HK-2 (cell line): ENCODE data around the gene TREML2.
"Not testable (repeated sequence)": the region's sequence is repeated elsewhere in the genome, so short reads cannot be mapped to it uniquely, and the experiment has no call there.

Experiments
- DNase-seq: peaks from one replicate; pipeline ENCODE4 v3.0.0-alpha.2; 2018; ENCODE audit not compliant: unreplicated experiment

TREML2 gene

DNA sequence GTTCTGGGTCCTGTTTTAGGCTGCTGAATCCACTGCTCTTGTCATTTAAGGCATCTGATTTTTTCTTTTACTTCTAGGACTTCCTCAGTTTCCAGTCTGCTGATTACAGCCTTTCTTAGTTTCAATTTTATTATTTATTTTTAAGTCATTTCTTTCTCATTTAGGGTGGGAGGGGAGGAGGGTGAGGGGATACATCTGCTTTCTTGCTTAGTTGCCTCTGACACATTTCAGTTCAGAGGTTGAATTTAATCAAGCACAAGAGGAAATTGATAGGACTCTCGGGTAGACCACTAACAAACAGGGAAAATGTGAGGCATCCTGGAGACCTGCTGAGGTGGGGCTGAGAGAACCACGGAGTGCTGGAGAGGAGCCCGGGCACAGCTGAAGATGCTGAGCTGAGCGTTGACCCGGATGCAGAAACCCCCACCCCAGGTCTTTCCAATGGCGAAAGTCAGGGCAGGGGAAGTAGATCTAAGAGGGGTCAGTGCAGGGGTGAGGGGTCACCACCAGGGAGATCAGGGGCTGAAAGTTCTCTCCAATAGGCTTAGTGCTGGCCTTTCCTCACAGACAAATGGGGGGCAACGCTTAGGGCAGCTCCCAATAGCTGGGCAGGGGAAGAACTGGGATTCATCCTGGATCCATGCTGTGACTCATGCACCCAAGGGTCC is 7.6 kb upstream of the TREML2 start:
- no peak for DNase-seq

DNA sequence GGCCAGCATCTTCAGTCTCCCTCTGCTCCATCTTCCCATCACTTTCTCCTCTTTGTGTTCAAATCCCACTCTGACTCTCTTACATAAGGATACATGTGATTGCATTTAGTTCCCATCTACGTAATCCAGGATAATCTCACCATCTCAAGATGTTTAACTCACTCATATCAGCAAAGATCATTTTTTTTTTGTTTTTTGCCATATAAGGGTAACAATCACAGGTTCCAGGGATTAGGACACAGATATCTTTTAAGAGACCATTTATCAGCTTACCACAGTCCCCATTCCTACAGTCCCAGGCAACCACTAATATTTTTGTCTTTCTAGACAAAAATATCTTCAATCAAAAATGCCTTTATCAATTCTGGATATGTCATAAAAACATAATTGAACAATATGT is 3.2 kb upstream of the TREML2 start:
- DNase-seq: no peak

DNA sequence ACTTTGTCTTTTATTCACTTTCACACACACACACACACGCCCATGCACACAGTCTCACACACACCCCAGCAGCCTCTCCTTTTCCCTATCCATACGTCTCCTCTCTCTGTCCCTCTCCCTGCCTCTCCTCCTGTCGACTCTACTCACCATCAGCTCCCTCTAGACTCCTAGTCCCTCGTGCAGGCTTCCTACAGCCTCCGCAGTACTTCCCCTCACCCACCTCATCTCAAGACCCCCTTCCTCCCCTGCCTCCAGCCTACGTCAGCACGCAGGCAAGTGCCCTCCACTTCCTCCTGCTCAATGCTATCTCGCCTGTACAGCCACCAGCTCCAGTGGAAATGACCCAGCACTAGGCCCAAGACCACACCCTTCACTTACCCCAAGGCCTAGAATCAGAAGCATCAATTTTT is 820 bp upstream of the TREML2 start:
- DNase-seq: no peak

DNA sequence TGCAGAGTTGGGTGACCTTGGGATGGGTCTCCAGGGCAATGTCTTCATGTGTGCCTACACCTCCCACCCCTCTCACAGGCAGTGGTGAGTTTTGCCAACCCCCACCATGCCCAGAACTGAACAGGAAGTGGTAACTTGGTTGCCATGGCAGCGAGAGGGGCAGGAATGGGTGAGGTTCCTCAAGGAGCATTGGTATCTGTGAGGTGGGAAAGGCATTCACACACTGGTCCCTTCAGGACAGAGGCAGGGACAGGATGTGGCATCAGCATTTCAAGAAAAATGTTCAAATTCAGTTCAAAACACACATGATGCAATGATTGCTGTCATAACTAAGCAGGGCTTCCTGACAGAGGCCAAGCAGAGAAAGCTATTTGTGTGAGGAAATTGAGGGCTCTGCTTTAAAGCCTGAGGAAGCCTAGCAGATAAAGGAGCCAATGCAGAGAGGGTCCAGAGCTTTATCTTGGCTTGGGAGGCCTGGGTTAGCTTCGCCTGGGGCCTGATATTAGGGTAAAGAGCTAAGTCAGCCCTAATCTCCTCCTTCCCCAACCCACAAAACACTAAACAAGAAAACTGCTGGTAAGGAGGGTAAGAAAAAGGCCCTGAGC is 551 bp downstream of the TREML2 start:
- DNase-seq: peak; percentile 21

DNA sequence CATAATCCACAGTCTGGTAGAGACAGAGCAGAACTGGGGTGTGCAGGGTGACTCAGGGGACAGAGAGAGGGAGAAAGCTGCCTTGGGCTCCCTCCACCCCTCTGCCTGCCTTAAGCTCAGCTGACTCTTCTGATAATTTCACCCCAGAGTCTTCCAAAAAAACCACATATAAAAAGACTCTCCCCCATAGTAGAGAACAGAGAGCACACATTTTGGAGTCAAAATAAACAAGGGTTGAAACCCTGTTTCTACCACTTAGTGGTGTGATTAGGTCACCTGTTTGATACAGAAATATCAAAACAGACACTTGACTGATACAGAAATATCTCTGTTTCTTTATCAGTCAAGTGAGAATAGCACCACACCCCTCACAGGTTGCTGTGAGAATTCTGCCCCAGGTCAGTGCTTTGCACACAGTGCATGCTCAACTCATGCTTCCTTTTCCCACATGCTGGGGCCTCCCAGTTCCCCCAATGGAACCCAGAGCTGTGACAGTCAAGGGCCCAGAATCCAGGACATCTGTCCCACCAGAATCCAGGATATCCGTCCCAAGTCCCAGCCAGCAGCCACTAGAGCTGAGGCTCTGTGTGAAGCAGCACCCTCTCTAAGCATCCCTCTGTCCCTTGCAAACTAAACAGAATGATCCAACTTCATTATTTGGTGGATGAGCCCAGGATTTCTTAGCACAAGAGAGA is 1.2 kb downstream of the TREML2 start:
- no peak for DNase-seq

- DNase-seq: no peak
Measured at GRCh38 chr6:41197234-41197633, 3.7 kb downstream of the TREML2 start.

GRCh38 chr6:41194386-41194785 is 6.6 kb downstream of the TREML2 start:
- no peak for DNase-seq

DNA sequence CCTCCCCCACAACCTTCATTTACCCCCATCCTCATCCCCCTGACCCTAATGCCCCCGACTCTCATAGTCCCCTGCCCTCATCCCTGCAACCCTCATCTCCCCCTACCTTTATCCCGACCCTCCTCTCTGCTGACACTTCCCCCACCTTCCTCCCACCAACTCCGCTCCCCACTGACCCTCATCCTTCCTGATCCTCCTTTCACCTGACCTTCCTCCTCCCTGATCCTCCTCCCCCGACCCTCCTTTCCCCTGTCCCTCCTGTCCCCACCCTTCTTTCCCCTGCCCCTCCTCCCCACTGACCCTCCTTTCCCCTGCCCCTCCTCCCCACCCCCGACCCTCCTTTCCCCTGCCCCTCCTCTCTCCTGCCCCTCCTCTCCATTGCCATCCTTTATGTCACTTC is 7.1 kb downstream of the TREML2 start:
- no peak for DNase-seq

DNA sequence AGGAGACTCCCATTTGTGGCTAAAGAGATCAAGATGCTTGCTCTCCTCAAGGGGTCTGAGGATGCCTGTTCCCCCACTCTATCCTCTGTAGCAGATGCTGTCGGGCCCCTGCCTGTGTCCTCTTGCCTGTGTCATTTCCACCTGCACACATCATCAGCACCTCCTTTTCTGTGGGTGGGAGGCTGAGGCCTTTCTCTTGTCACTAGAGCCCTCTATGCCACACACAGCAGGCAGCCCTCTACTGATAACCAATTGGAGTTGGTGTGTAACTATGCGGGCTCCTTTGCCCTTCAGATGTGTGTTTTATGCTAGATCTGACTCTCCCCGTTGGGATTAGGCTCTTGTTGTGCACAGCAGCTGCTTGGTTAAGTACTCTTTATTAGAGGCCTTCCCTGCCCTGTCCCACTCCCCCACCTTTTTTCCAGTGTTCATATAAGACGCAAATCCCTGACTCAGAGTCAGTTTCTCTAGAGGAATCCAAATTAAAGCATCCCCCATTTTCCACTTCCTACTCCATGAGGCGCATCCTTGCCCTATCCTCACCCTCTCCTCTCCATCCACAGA is 7.7 kb downstream of the TREML2 start:
- no peak for DNase-seq

- no peak for DNase-seq
Measured at GRCh38 chr6:41191569-41191968, 9.4 kb downstream of the TREML2 start.

DNA sequence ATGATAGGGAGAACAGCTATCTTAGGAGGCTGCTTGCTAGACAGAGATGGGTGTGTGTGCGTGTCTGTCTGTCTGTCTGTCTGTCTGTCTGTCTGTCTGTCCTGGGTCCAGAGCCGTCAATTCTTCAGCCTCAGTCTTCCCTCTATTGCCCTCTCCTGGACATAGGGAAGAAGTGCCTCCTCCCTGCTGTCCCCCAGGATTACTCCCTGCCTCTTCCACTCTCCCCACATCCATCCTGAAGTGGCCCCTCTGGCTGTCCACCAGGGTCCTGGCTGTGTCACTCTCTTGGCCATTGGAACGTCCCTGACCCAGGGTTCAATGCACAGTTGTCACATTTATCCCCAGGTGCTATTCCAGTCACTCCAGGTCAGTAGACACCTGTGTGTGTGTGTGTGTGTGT is 10.2 kb downstream of the TREML2 start:
- DNase-seq: no peak

DNA sequence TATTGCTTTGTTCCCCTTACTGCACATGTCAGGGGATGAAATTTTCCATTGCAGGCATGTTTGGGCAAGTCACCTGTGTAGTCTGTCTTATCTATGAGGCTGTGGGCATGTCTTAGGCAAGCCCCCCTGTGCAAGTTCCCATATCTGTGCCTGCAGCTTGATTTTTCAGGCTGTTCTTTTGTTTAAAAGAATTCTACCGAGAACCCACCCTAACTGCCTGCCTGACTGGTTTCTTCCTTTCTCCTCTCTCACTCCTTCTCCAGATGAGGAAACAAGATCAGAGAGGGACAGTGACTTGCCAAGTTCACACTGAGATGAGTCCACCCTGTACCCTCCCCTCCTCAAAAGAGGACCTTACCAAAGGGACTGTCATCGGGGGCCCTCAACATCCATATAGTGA is 11.0 kb downstream of the TREML2 start:
- no peak for DNase-seq

- DNase-seq: not testable (repeated sequence)
Measured at GRCh38 chr6:41189046-41189445, 11.9 kb downstream of the TREML2 start.

DNA sequence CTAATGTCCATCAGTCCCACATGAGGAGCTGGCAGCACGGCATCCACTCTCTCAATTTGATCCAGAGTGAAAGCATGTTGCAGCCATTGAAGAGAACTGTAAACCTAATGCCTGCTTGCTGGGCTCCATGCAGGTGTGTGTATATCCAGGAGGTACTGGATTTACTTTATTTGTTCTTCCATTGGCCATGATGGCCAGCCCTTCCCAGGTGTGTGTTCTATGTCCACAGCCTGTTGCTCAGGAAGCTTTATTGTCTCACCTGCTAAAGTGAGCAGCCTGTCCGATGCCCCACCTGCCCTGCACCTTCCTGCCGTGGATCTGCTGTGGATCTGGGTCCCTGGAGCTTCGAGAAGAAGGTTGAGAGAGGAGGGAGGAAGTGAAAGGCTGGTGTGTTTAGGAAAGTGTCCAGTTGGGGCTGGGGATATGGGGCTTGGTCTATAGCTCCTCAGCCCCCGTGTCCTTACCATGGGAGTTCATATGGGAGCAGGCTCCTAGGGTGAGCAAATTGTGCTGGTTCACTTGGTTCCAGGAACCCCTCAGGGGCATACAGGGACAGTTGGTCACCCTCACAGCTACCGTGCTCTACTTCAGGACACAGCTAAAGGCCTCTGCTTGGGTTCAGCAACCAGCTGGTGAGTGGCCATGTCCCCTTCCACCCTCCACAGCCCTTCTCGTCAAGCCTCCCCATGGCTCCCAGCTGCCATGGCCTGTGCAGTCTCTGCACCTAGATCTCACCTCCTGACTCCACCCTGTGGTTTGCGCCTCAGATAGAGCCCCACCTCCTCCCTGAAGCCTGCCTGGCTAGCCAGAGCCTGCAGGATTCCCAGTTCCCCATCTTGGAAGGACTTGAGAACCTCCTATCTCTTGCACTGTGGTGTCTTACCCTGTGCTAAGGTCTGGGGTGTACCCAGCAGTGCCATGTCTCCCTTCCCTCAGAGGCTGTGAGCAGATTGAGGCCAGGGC is 12.7 kb downstream of the TREML2 start:
- DNase-seq: no peak

- DNase-seq: no peak
Measured at GRCh38 chr6:41186031-41186562, 14.9 kb downstream of the TREML2 start.

DNA sequence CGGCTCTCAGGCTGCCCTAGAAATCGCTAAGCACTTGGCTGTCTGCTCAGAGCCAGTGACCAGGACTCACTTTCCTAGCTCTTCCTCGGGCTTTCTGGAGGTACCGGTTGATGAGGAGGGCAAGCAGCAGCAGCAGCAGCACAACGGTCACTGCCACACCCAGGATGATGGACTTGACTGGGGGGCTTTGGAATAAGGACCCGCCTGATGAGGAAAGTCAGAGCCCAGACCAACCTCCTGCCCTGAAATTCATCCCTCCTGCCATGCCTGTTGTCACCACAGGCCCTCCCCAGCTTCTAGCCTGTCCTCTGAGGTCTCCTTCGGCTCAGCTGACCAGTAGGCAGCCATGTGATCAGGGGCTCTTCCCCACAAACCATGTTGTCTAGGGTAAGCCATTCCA is 16.2 kb downstream of the TREML2 start:
- DNase-seq: no peak

- peak; percentile 40 for DNase-seq
Measured at GRCh38 chr6:41182069-41183034, 18.6 kb downstream of the TREML2 start.

GRCh38 chr6:41181566-41181965 is 19.4 kb downstream of the TREML2 start:
- DNase-seq: no peak

GRCh38 chr6:41179163-41179562 is 21.8 kb downstream of the TREML2 start:
- no peak for DNase-seq

DNA sequence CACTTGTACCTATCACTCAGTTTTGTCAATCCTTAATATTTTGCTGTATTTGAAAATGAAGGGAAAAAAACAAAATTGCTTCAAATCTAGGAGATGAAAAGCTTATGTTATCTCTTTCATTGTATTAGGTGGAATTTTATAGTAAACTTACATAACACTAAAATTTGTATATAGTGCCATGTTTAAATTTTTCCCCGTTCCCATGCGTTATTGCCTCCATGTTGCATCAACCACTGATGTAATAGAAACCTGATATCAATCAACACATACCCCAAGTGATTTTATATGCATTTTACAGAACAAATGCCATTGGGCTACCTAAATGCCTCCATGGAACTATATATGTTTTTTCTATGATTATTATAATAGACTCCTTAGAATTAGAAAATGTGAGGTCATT is 23.3 kb downstream of the TREML2 start:
- DNase-seq: no peak
